Subcutaneous adipose tissue (tissue), 4 donors: Measurements from ENCODE around the gene TTI1. TPM values are rescaled to one million over a fixed set of nuclear protein-coding genes. Genes with fewer than 3 reads are reported as not detected.

Experiments
- CTCF ChIP-seq: fragments of 450-650 bp; IDR thresholded peaks from one replicate; pipeline ENCODE4 v1.5.1; 2016; ENCODE audit warnings: low read depth, mild to moderate bottlenecking, control low read depth, antibody characterized with exemption, moderate library complexity
- total RNA-seq, 4 donors: library from RNA; depleted of rRNA; stranded (reverse); fragments of >200 nt; gene quantifications; one replicate each; pipeline ENCODE4 v1.1.0, GENCODE V29; 2016

TTI1 gene
- total RNA-seq, 4 donors from 2014 or later = 9.6 to 14.8 (median 12.6) TPM

DNA sequence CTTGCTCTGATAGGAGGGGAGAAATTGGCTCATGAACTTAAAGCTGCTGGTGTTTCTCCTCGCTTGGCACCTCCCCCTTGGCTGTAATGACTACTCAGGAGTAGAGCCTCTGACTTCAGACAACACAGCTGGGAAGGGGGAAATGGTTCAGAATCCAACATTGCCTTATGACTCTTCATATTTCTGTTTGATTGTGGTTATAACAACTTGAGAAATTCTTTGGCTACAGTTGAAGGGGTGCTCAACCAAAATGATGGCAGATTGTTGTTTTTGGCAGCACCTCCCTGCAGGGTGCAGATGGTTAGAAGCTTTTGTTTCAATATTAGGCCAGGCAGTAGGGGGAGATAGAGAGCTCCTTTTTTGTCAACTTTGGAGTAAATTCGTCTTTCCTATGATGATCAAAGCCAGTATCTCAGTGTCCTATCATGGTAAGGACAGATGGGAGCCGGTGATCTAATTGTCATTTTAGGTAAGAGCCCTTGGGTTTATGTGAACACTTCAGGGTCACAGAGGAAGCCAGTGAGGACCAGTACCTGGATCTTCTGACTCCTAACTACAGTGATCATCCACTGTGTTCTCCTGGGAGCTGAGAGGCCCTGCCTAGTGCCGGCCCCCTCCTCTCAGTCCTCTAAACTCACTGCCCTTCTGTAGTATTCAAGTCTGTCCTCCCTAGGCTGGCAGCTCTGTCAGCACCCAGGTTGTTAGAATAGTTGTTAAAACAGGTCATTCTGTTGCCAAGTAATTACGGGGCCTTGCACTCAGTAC, 40.2 kb upstream of the TTI1 start:
- no peak for TF ChIP-seq CTCF

GRCh38 chr20:38072898-38073297, 39.6 kb upstream of the TTI1 start:
- TF ChIP-seq CTCF = no peak

DNA sequence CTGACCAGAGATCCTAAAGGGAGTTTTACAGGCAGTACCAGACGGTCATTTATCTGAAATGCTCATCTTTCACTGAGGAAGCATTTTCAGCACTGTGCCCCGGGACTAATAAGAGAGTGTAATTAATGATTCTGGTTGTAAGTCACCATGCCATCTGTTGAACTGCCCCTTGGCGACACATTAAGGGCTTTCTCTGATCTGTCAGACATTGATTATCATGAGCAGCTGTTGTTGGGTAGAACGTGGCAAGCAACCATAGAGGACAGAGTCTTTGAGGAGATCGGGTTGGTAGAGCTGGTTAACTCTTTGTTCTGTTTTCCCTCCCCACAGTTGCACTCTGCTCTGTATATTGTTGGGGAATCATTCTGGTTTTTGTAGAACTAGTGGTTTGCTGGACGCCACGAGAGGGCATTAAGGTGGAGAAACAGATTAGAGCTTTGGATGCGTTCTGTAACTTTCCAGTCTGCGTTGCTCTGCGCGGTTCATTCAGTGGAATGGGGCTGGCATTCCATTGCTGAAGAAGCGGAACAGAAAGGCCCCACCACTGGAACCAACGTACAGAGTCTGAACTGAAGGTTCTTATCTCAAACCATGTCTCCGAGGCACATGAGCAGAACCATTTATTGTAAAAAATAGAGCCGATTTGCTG, 34.6 kb upstream of the TTI1 start:
- no peak for TF ChIP-seq CTCF

- TF ChIP-seq CTCF = no peak
These were observed 33.9 kb upstream of the TTI1 start for GRCh38 chr20:38066969-38067716.

DNA sequence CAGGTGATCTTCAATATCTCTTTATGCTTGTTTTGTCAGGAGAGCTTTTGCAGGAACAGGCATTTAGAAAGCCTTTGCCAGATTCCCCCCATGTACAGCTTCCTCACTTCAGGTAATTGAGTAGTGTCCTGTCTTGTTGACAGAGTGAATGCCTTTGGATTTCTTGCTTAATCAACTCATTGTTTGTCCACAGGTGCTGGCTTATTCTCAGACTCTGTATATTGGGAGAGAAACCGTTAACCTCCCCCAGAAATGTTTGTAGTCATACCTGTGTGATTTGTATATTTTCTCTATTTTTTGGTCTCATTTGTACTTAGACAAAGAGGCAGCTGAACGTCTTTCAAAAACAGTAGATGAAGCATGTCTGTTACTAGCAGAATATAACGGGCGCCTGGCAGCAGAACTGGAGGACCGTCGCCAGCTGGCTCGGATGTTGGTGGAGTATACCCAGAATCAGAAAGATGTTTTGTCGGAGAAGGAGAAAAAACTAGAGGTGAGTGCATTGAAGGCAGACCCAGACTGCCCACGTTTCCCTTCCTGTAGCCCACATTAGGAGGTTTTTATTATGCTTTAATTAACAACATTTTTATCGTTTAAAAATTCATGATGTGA, 32.6 kb upstream of the TTI1 start:
- TF ChIP-seq CTCF = no peak

DNA sequence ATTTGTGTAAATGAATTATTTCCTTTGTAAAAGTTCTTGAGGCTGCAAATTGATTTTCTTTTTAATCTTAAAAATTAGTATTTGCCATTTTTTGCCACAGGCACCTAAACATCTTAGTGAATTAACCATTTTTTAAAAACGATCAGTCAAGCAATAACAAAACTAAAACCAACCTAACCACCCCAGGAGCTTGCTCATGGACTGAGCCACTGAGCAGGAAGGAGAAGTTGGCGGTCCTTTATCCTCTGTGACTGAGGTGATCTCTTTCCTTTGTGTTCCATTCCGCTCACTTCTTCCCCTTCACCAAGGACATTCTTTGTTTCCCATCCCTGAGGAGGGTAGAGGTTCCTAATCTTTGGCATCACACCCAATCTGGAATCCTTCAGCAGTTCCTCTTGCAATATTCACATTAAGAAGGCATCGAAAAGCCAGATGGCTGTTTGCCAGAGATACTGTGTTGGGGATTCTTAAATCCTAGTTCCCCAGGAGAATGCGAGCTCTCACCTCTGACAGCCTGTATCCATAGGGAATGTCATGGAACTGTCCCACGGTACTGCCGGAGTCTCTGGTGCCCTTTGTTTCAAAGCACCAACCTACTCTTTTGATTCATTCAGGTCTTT, 30.8 kb upstream of the TTI1 start:
- no peak for TF ChIP-seq CTCF

DNA sequence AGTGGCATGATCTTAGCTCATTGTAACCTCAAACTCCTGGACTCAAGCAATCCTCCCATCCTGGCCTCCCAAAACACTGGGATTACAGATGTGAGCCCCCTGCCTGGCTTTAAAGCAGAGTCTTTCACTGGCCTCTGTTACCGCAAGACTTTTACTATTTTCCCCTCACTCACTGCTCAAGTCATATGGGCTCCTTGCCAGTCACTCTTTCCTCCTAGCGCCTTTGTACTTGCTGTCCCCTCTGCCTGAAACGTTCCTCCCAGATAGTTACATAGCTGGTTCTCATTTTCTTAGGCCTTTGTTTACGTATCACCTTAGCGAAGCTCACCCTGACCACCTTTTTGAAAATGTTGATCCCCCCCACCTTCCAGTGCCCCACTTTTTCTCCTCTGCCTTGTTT, 29.6 kb upstream of the TTI1 start:
- no peak for TF ChIP-seq CTCF
